ENCODE results near the gene PADI2.

PADI2 gene

DNA sequence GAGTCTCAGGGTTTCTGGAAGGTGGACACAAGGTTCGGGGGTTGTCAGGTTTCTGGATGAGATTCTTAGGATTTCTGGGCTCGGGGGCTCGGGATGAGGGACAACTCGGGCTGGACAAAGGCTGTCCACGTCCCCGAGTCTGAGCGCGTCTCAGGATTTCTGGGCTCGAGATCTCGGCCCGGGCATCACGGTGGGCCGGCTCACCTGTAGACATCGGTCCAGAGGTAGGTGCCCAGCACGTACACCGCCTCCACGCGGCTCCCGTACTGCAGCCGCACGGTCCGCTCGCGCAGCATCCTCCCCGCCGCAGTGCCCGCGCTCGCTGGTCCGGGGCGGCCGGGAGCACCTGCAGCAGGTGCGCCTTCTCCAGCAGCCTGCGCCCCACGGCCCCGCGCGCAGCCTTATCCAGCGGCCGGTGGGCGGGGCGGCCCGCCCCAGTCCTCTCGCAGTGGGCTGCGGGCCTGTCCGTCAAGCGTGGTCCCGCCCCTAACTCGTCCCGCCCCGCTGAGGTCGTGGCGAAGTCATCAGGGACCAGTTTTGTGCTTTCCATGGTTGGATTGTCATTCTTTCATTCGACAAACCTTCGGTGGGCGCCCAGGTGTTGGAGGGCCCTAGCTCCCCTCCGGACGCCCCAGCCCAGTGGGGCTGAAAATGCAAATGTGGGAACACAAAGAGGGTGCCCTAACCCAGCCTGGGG, at the start of gene PADI2:
Gene PADI2 (minus strand): TSS at position 376 of the 697 bp plus-strand sequence. CDS start 80 bp downstream, at position 296.
- DNase-seq (ENCODE audit: low read depth in 2 of 2), result peak; percentile 58

GRCh38 chr1:17168091-17168876, 49.0 kb upstream of the PADI2 start:
- DNase-seq (ENCODE audit: low read depth in 2 of 2), result no peak

DNA sequence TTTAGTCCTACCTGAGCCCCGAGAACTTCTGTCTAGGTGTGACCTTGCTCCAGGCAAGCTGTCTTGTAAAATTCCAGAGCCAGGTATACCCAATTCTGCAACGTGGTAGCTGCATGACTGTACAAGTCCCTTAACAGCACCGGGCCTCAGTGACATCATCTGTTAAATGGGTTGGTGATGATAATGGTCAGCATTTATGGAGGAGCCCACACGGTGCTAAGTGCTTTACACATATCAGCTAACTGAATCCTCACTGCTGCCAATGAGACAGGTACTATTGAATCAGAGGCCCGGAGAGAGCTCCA, 48.5 kb upstream of the PADI2 start:
- DNase-seq (ENCODE audit: low read depth in 2 of 2), result no peak

DNA sequence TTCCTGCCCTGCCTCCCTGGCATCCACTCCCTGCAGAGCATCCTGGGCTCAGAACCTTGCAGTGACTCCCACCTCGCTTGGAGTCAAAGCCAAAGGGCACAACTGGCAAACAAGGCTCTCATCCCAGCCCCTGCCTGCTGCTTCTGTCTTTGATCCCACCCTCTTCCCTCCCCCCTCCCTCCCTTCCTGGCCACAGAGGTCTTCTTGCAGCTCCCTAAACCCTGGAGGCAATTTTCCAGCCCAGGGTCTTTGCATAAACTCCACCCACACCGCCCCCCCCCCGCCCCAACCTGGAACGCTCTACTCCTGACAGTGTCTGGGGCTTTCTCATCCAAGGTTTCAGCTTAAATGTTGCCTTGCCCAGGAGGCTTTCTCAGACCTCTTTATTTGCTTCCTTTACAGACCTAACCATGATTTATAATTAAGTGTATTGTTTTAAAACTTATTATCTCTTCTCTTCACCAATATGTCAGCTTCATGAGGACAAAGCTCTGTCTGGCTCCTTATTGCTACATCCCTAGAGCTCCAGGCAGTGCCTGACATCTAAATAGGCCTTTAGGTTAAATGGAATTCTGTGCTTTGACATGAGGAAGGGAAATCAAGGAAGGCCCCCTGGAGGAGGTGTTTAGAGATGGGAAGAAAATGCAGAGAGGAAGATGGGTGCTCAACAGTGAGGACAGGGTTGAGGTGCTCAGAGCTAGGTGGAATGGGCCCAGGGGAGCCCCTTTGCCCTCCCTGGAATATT, 48.0 kb upstream of the PADI2 start:
- no peak for DNase-seq (ENCODE audit: low read depth in 2 of 2)

- no peak for DNase-seq (ENCODE audit: low read depth in 2 of 2)
These were observed 46.6 kb upstream of the PADI2 start for GRCh38 chr1:17165823-17166222.

- no peak for DNase-seq (ENCODE audit: low read depth in 2 of 2)
These were observed 44.8 kb upstream of the PADI2 start for GRCh38 chr1:17163789-17164666.

GRCh38 chr1:17163371-17163770, 44.1 kb upstream of the PADI2 start:
- DNase-seq (ENCODE audit: low read depth in 2 of 2), result no peak

- DNase-seq (ENCODE audit: low read depth in 2 of 2), result no peak
These were observed 43.7 kb upstream of the PADI2 start for GRCh38 chr1:17162941-17163340.

DNA sequence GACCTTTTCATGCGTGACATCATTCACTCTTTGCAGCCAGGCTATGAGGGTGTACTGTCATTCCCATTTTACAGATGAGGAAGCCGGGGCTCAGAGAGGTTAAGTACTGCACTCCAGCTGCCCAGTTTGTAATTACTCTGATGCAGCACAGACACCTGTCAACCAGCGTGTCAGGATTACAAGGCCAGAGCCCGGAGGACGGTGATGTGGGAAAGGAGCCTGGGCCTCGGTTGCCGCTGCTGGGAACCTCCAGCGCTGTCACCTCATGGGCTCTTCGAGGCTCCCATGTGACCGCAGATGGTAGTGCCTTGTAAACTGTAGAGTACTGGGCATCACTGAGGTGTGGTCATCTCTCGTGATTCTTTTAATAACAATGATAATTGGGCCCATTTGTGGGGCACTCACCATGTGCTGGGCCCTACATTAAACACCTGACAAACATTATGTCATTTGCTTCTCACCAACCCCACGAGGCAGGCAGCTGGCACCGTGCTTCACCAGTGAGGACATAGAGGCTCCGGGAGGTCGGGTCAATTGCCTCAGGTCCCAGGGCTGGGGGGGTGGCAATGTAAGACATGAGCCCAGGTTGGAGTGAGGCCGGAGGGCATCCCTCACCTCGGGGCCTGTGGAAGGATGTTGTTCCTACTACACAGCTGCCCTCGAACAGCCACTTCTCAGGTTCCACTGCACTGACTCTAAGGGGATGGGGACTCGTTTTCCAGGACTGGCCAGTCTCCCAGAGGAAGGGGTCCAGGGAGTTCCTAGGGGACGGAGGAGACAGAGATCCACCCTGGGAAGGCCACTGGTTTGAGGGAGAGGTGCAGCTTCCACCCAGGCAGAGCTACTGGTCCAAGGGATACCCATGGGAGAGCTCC, 42.9 kb upstream of the PADI2 start:
- DNase-seq (ENCODE audit: low read depth in 2 of 2), result no peak

DNA sequence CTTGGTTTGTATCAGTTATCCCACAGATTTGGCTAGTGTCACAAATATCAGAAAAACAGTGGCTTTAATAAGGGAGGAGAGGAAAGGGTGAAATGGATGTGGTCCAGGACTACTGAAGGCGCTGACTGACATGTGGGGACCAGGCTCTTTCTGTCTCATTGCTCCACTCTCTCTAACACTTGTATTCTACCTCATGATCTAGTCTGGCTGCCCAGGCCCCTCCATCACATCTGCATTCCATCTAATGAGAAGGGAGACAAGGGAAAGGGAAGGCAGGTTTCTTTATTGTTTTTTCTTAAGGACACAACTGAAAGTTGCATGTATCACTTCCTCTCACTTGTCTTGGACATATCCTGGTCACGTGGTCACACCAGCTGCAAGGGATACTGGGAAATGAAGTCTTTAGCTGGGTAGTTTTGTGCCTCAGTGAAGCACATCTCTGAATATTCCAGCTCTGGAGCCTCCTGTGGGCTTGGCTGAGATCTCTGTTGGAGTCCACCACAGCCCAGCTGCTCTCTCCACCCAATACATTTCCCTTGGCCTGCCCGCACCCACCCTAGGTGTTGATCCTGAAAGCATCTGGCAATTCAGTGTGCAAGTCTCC, 42.0 kb upstream of the PADI2 start:
- no peak for DNase-seq (ENCODE audit: low read depth in 2 of 2)

GRCh38 chr1:17158961-17159360, 39.7 kb upstream of the PADI2 start:
- DNase-seq (ENCODE audit: low read depth in 2 of 2), result no peak

GRCh38 chr1:17156108-17156507, 36.9 kb upstream of the PADI2 start:
- DNase-seq (ENCODE audit: low read depth in 2 of 2), result no peak

- no peak for DNase-seq (ENCODE audit: low read depth in 2 of 2)
These were observed 36.1 kb upstream of the PADI2 start for GRCh38 chr1:17155257-17155920.

DNA sequence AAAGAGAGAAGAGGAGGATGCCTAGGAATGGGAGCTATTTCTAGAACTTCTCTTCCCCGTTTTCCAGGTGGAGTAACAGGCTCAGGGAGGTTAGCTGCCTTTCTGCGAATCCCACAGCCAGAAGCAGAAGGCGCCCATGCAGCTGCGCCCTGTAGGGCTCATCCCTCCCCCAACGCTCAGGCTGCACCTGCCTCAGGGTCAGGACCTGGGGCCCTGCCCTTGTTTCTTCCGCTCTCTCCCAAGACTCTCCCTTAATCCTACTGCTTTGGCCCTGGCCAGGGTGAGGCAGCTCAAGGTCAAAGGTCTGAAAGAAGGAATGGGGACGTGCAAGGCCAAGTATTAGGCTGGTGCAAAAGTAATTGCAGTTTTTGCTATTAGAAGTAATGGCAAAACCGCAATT, 30.5 kb upstream of the PADI2 start:
- DNase-seq (ENCODE audit: low read depth in 2 of 2), result no peak

- no peak for DNase-seq (ENCODE audit: low read depth in 2 of 2)
These were observed 29.8 kb upstream of the PADI2 start for GRCh38 chr1:17148950-17149608.

GRCh38 chr1:17145648-17146047, 26.4 kb upstream of the PADI2 start:
- no peak for DNase-seq (ENCODE audit: low read depth in 2 of 2)

DNA sequence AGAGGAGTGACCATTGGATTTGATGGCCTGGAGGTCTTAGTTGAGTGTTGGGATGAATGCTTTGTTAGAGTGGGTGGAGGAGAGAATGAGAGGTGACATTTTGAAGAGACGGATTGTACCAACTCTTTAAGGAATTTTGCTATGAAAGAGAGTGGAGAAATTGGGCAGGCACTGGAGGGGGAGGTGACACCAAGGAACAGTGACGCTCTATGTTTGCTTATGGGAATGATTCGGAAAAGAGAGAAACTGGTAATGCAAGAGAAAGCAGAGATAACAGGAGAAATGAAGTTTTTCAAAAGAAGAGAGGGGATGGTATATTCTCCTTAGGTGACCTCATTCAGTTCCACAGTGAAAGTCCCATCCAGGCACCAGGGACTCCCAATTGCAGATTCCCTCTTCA, 24.5 kb upstream of the PADI2 start:
- no peak for DNase-seq (ENCODE audit: low read depth in 2 of 2)

DNA sequence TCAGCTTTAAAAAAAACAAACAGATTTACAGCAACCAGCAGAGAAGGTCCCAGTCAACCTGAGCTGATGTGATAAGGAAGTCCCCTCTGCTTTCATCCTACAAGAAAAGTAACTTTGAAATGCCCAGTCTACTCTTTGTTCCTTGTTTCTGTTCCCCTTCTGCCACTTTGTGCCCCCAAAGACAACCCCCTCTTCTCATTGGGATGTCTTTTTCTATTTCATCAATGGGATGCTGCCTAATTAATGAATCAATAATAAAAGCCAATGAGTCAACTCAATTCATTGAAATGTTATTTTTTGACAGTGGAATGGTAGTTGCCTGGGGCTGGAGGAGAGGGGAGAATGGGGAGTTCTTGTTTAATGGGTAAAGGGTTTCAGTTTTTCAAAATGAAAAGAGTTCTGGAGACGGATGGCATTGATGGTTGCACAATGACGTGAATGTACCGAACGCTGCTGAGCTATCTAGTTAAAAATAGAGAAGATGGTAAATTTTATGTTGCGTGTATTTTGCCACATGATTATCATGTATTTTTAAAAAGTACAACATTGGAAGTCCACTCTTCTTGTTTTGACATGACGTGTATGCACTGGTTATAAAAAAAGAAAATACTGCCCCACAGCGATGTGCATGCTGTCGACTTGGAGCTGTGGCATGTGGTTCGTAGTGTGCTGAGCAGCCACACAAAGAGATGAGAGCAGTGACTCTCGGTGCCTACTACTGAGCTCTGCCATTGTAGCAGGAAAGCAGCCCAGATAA, 22.4 kb upstream of the PADI2 start:
- no peak for DNase-seq (ENCODE audit: low read depth in 2 of 2)

- DNase-seq (ENCODE audit: low read depth in 2 of 2), result no peak
These were observed 21.0 kb upstream of the PADI2 start for GRCh38 chr1:17140279-17140678.
